GM20431 (cell line): ENCODE measurements around the gene KLHL17.

Source experiments
- in situ Hi-C: fragments of 300-500 bp; cut with MseI, MboI; formaldehyde crosslinking; loops from one replicate; pipeline ENCODE4 v1.15.0; 2020; ENCODE audit warnings: low sequenced_read_pairs; ENCODE audit not compliant: unreplicated experiment

KLHL17 gene

GRCh38 chr1:921011-921837, 39.2 kb upstream of the KLHL17 start:
- in situ Hi-C loops, result no loop called here

GRCh38 chr1:923131-923990, 37.0 kb upstream of the KLHL17 start, which contains the start of gene SAMD11:
SAMD11 (plus strand) TSS chr1:923923; CDS start chr1:924432, 509 bp downstream.
- in situ Hi-C loops, result no loop called here

- in situ Hi-C loops, result no loop called here
Measured at GRCh38 chr1:923991-924655, 36.3 kb upstream of the KLHL17 start.

- in situ Hi-C loops, result no loop called here
Measured at GRCh38 chr1:924656-925560, 35.5 kb upstream of the KLHL17 start.

- in situ Hi-C loops, result no loop called here
Measured at GRCh38 chr1:925561-926421, 34.6 kb upstream of the KLHL17 start.

GRCh38 chr1:927234-927633, 33.1 kb upstream of the KLHL17 start:
- in situ Hi-C loops, result no loop called here

GRCh38 chr1:927748-928147, 32.6 kb upstream of the KLHL17 start:
- in situ Hi-C loops, result no loop called here

- in situ Hi-C loops, result no loop called here
Measured at GRCh38 chr1:928825-929661, 31.3 kb upstream of the KLHL17 start.

- in situ Hi-C loops, result no loop called here
Measured at GRCh38 chr1:929712-930632, 30.4 kb upstream of the KLHL17 start.

- in situ Hi-C loops, result no loop called here
Measured at GRCh38 chr1:930633-931138, 29.7 kb upstream of the KLHL17 start.

GRCh38 chr1:931380-932172, 28.8 kb upstream of the KLHL17 start:
- in situ Hi-C loops, result no loop called here

GRCh38 chr1:932173-932510, 28.2 kb upstream of the KLHL17 start:
- in situ Hi-C loops, result no loop called here

GRCh38 chr1:932776-933602, 27.4 kb upstream of the KLHL17 start:
- in situ Hi-C loops, result no loop called here

GRCh38 chr1:933603-933940, 26.8 kb upstream of the KLHL17 start:
- in situ Hi-C loops, result no loop called here
